ENCODE measurements around the gene NRCAM.

Gene NRCAM

DNA sequence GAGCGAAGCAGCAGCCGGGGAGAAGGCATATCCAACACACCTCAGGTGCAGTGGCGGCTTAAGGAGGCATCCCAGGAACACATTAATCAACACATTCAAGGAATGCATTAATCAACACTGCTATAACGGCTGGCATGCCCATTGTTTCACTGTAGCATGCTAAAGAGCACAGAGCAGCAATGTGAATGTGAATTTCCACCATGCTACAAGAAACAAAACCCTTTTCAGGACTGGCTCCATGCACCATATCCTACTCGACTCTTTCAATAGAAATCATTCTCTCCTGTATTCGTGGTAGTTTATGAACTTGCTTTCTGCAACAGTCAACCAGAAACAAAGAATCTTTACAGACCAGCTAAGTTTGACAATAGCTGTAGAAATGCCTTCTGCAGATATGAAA is 149.0 kb downstream of the NRCAM start:
- TF ChIP-seq, protein P1, sequence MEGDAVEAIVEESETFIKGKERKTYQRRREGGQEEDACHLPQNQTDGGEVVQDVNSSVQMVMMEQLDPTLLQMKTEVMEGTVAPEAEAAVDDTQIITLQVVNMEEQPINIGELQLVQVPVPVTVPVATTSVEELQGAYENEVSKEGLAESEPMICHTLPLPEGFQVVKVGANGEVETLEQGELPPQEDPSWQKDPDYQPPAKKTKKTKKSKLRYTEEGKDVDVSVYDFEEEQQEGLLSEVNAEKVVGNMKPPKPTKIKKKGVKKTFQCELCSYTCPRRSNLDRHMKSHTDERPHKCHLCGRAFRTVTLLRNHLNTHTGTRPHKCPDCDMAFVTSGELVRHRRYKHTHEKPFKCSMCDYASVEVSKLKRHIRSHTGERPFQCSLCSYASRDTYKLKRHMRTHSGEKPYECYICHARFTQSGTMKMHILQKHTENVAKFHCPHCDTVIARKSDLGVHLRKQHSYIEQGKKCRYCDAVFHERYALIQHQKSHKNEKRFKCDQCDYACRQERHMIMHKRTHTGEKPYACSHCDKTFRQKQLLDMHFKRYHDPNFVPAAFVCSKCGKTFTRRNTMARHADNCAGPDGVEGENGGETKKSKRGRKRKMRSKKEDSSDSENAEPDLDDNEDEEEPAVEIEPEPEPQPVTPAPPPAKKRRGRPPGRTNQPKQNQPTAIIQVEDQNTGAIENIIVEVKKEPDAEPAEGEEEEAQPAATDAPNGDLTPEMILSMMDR (conservative IDR thresholded peaks at IDR 0.05; ENCODE audit: low read depth, low read length), result no peak
- no peak overlapping the region for H3K4me3 ChIP-seq (ENCODE audit: low read depth, low read length)
- no peak for DNase-seq (ENCODE audit: low read depth)

DNA sequence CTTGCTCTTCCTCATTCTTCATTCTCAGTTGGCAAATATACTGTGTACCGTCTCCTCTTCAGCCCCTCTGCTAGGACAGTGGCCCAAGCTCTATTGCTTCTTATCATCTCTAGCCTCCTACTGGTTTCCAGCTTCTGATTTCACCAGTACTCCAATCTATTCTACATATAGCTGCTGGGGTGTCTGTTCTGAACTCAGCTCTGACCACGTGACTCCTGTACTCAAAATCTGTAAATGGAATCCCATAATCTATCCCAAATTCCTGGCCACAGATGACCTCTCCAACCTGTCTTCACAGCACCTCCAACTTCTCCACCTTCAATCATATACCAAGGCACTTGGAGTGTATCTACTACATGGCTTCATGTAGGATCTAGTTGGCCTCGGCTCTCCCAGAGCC is 152.9 kb downstream of the NRCAM start:
- TF ChIP-seq, protein P1 (conservative IDR thresholded peaks at IDR 0.05; ENCODE audit: low read depth, low read length), result no peak
- no peak overlapping the region for H3K4me3 ChIP-seq (ENCODE audit: low read depth, low read length)

DNA sequence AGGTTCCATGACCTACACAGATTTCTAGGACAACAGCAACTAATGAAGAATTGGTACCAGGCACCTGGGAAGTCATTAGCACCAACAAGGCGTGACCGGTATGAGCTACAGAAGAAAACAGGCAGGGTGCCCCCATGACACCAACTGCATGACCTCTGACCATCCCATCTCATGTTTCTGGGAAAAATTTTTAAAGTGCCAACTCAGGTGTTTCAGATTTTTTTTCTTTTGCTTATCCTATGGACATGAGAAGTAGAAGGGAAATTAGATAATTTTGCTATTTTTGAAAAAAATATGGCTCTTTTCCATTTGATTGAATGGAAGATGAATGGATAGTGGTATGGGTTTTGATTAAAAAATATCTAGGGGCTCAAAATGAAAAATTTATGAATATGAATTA is 154.8 kb downstream of the NRCAM start:
- no peak overlapping the region for H3K4me3 ChIP-seq (ENCODE audit: low read depth, low read length)
- TF ChIP-seq, protein P1 (conservative IDR thresholded peaks at IDR 0.05; ENCODE audit: low read depth, low read length), result no peak
- DNase-seq (ENCODE audit: low read depth), result no peak

More for the DNA sequence above, 152.9 kb downstream of the NRCAM start:
- DNase-seq (ENCODE audit: low read depth), result no peak

DNA sequence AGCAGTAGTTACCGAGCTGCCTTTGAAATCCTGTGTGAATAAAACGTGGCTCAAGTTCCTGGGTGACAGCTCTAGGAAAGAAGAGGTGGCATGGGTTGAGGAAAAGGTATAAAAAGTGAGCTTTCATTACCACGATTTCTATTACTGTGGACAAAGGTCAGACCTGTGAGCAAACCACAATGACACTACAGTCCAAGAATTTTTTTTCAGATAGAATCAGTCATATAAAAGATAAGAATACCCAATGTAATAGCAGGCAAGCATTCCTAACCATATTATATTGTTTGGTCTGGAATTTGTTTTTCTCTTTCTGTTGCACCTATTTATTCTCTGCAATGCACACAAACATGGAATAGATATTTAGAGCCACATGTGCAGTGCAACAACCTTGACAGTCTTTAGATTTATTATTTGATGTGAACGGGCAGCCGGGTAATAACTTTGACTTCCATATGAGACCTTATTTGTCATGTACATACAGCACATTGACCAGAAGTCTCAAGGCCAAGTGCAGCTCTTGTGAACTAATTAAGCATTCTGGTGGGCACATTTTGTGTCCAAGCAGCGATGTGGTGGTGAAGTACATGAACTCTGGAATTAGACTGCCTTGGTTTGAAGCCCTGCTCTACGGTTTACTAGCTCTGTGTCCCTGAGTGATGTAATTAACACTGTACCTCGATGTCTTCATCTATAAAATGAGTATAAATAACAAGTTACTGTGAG is 156.8 kb downstream of the NRCAM start:
- no peak overlapping the region for H3K4me3 ChIP-seq (ENCODE audit: low read depth, low read length)
- TF ChIP-seq, protein P1 (conservative IDR thresholded peaks at IDR 0.05; ENCODE audit: low read depth, low read length), result no peak
- DNase-seq (ENCODE audit: low read depth), result peak; percentile 64

DNA sequence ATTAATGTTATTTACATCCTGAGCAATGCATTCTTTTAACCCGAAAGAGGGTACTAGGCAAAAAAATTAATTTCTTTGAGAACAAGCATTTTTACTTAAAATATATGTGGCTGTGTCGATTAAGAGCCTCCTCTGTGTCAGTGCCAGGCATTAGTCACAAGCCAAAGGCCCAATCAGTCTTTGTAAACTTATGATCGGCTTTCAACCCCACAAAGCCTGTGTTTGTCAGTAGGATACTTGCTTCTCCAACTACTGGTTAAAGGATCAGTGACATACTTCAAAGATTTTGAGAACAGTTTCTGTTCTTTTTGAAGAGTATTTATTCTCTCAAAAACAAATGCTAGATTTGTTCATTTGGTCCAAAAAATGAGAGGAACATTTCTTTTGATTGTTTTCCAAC is 159.3 kb downstream of the NRCAM start:
- TF ChIP-seq, protein P1 (conservative IDR thresholded peaks at IDR 0.05; ENCODE audit: low read depth, low read length), result no peak

DNA sequence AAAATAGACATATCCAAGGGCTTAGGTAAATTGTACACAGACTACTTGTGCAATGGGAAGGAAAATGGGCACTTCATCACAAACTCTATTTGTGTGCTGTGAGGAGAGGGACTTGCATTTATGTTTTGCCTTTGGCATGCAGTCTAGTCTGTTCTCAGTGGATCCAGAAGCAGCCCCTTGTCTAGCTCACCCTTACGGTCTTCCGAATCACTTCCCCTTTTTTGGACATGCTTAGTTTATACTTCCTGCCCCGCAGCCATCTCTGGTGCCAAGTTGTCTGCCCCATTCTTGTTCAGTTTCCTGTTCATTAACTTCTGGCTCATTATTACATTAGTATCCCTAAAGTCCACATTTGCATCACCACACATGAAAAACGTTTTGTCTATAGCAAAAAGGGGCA is 161.6 kb downstream of the NRCAM start:
- H3K4me3 ChIP-seq (ENCODE audit: low read depth, low read length), result no peak overlapping the region
- no peak for DNase-seq (ENCODE audit: low read depth)
- TF ChIP-seq, protein P1 (conservative IDR thresholded peaks at IDR 0.05; ENCODE audit: low read depth, low read length), result no peak

More for the DNA sequence above, 159.3 kb downstream of the NRCAM start:
- H3K4me3 ChIP-seq (ENCODE audit: low read depth, low read length), result no peak overlapping the region
- no peak for DNase-seq (ENCODE audit: low read depth)

DNA sequence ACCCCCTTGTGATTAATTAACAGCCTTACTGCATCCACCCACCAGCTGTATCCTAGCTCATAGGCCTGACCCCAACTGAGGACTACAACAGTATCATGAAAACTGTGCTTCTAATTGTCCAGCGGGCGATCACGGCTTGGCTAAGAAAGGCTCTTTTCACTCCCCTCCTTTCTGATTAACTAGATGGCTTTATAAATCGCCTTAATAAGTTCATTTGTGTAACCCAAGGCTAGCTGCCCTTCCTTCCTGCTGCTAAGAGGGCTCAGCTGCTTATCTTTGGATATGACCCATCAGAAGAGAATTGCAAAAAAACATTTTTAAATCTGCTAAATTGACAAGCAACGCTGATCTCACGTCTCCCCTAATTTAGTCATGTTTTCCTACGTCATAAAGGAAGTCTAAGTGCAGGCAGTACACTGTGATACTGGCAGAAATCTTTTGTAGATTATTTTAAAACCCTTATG is 163.1 kb downstream of the NRCAM start:
- TF ChIP-seq, protein P1 (conservative IDR thresholded peaks at IDR 0.05; ENCODE audit: low read depth, low read length), result no peak
- DNase-seq (ENCODE audit: low read depth), result no peak
- H3K4me3 ChIP-seq (ENCODE audit: low read depth, low read length), result no peak overlapping the region
